Gastroesophageal sphincter (tissue), 4 donors: ENCODE results near the gene NUP50. TPM values are rescaled to one million over a fixed set of nuclear protein-coding genes. Genes with fewer than 3 reads are reported as not detected.
A peak's percentile ranks its signal among the peaks of the same experiment; 100 is the strongest.

Experiments used
- ATAC-seq: fragments of 150-250 bp; one replicate; pipeline ENCODE4 v1.9.1; 2016; ENCODE audit warnings: mild to moderate bottlenecking, moderate library complexity
- H3K27ac ChIP-seq, 4 donors: fragments of 200-600 bp; sonication (generic) in 3 of 4; 1 replicate in 3 of 4; 2 replicates in 1 of 4; pipeline ENCODE4 v1.5.1; 2016 to 2019
- H3K27me3 ChIP-seq: fragments of 200-600 bp; sonication (generic); one replicate; pipeline ENCODE4 v1.5.1; 2019
- H3K36me3 ChIP-seq, 2 donors: fragments of 200-600 bp; sonication (generic); one replicate each; pipeline ENCODE4 v1.5.1; 2019; ENCODE audit warnings: control low read depth in 1 of 2
- H3K4me1 ChIP-seq, 3 donors: fragments of 200-600 bp; sonication (generic); 1 replicate in 2 of 3; 2 replicates in 1 of 3; pipeline ENCODE4 v1.5.1; 2016 to 2019; ENCODE audit warnings: control low read depth in 2 of 3
- H3K4me3 ChIP-seq, 2 donors: fragments of 200-600 bp; sonication (generic); one replicate each; pipeline ENCODE4 v1.5.1; 2019; ENCODE audit warnings: mild to moderate bottlenecking in 1 of 2, moderate library complexity in 1 of 2
- H3K9me3 ChIP-seq, 3 donors: fragments of 200-600 bp; sonication (generic); one replicate each; pipeline ENCODE4 v1.5.1; 2017 to 2019; ENCODE audit warnings: control low read depth in 2 of 3
- EP300 ChIP-seq: sonication (generic); formaldehyde crosslinking; IDR thresholded peaks from one replicate; pipeline ENCODE4 v1.6.1; 2017; ENCODE audit warnings: antibody characterized with exemption, mild to moderate bottlenecking
- POLR2A ChIP-seq, 2 donors: fragments of 450-650 bp; IDR thresholded peaks; one replicate each; pipeline ENCODE4 v1.6.1; 2017; ENCODE audit warnings: antibody characterized with exemption in 2 of 2, mild to moderate bottlenecking in 2 of 2, moderate library complexity in 1 of 2
- POLR2AphosphoS5 ChIP-seq: sonication (generic); formaldehyde crosslinking; IDR thresholded peaks from one replicate; pipeline ENCODE4 v1.6.1; 2017; ENCODE audit warnings: antibody characterized with exemption
- WGBS, 2 donors: methylation state at CpG; one replicate each; pipeline ENCODE4 v1.1.5; 2018; ENCODE audit warnings: low coverage in 1 of 2; 5-methylcytosine and 5-hydroxymethylcytosine counted together
- total RNA-seq, 4 donors: library from RNA; depleted of rRNA; stranded (reverse); fragments of >200 nt; gene quantifications; one replicate each; pipeline ENCODE4 v1.1.0, GENCODE V29; 2016
- TF ChIP-seq, protein P1 (sequence below), 4 experiments: fragments of 200-600 bp in 2 of 4; fragments of 450-650 bp in 2 of 4; sonication (generic) in 1 of 4; IDR thresholded peaks; one replicate each; pipeline ENCODE4 v1.5.1; 2017 to 2019; ENCODE audit warnings: antibody characterized with exemption in 4 of 4, mild to moderate bottlenecking in 2 of 4, moderate library complexity in 2 of 4

Gene NUP50
- total RNA-seq, 4 donors from 2014 or later, result 15.9 to 32.9 (median 28.8) TPM

DNA sequence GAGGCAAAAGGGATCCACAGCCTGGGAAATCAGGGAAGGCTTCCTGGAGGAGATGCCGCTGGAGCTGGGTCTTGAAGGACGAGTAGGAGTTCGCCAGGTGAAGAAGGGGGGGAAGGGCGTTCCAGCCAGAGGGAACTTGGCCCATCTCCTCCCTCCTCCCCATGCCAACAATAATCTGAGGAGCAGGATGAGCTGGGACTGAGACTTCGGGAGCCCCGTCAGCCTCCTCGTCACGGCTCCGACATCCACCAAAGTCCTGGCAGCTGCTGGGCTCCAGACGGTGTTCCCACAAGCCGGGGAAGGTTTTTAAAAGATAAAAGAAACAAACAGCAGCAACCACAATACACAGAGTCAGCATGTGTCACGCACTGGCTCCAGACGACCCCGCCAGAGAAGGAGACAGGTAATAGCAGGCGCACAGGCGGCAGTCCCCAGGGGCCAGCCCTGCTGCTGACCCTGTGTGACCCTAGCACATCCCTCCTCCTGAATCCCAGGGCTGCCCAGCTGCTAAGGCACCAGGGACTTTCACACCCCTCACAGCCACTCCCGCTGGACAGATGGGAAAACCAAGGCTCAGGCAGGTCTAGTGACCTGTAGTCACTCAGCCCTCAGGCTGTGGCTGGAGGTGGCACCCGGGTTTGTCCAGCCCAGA lies 37.3 kb downstream of the NUP50 start:
- TF ChIP-seq POLR2AphosphoS5 (no peak), POLR2A (IDR thresholded peaks at IDR 0.05) (no peak), EP300 (no peak)
- TF ChIP-seq, protein P1, sequence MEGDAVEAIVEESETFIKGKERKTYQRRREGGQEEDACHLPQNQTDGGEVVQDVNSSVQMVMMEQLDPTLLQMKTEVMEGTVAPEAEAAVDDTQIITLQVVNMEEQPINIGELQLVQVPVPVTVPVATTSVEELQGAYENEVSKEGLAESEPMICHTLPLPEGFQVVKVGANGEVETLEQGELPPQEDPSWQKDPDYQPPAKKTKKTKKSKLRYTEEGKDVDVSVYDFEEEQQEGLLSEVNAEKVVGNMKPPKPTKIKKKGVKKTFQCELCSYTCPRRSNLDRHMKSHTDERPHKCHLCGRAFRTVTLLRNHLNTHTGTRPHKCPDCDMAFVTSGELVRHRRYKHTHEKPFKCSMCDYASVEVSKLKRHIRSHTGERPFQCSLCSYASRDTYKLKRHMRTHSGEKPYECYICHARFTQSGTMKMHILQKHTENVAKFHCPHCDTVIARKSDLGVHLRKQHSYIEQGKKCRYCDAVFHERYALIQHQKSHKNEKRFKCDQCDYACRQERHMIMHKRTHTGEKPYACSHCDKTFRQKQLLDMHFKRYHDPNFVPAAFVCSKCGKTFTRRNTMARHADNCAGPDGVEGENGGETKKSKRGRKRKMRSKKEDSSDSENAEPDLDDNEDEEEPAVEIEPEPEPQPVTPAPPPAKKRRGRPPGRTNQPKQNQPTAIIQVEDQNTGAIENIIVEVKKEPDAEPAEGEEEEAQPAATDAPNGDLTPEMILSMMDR (IDR thresholded peaks at IDR 0.05), result no peak
- Histone ChIP-seq H3K4me1 (peaks cover 0 to 20% (median 7%) of the 10 kb centered on the region in 3 donors), H3K9me3 (no peaks in the 10 kb centered on the region), H3K36me3 (peaks cover 0 to 93% of the 10 kb centered on the region in 2 donors), H3K4me3 (no peak overlapping the region), H3K27ac (peak overlapping the region in 3 of 4 donors; percentile 48 to 56 (median 54)), H3K27me3 (no peaks in the 10 kb centered on the region)
- ATAC-seq, result no peak
- WGBS, 2 donors, result 62 to 91% methylated on average over 4 to 10 of the region's 18 CpGs

DNA sequence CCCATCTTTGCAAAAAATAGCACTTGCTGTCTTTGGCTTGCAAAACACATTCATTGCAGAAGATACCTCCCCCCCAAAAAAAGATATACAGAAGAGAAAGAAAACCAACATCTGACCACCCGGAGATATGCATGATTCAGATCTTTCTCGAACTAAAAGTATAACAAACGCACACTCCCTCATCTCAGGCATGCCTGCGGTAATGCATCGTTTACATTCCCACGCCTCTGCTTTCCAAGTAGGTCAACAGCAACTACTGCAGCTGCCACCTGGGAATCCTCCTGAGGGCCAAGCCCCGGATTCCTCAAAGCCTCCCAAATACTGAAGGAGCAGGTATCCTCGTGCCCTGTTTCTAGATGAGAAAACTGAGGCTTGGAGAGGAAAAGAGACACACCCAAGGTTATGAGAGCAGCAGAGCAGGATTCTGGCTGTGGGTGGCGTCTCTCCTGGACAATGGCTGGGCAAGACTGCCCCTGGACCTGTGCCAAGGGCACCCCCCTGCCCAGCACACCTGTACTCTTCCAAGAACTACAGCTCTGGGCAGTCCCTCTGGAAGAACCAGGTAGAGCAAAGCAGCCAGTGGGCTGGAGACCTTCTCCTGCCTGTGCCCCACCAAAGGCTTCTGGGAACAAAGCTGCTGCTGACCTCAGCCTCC lies 38.1 kb downstream of the NUP50 start:
- peaks cover 0 to 85% of the 10 kb centered on the region in 2 donors for H3K36me3 ChIP-seq
- no peak for ATAC-seq
- H3K27ac ChIP-seq, result peak overlapping the region in 3 of 4 donors; percentile 48 to 70 (median 54)
- no peaks in the 10 kb centered on the region for H3K27me3 ChIP-seq
- no peak overlapping the region for H3K4me3 ChIP-seq
- H3K4me1 ChIP-seq, result peaks cover 0 to 20% (median 7%) of the 10 kb centered on the region in 3 donors
- H3K9me3 ChIP-seq, result no peaks in the 10 kb centered on the region
- TF ChIP-seq, protein P1 (IDR thresholded peaks at IDR 0.05), result no peak
- TF ChIP-seq EP300, result no peak
- TF ChIP-seq POLR2A (IDR thresholded peaks at IDR 0.05), result no peak
- TF ChIP-seq POLR2AphosphoS5, result no peak
- 22 to 58% methylated on average over 4 to 5 of the region's 9 CpGs for WGBS, 2 donors

DNA sequence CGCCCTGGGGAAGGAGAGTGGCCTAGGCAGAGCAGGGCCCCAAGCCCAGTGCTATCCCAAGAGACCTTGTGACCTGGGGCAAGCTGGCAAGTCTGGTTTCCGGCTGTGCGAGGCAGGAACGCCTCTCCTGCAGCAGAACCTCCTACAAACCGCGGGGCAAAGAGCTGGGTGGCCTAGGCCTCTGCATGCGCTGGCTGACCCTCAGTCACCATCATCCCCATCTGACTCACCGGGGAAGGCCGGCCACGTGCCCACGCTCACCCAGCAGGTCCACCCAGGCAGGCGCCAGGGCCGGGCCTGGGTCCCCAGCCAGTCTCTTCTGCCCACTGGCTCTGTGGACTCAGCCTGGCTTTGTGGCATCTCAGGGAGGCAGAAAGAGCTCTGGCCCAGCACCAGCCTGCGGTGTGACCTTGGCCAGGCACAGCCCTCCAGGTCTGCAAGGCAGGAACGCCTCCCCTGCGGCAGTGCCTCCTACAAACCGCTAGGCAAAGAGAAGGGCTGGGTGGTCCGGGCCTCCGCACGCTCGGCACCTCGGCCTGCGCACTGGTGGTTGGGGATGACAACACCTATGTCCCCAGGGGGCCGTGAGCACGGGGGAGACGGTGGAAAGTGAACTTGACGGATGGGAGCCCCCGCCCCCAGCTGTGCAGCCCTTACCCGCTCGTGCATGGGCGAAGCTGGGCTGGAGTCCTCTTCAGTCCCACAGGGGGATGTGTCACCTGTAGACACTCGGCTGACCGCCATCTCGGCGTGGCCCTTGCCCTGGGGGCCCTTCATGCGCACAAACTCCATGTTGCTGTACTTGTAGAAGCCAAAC lies 38.8 kb downstream of the NUP50 start:
- no peaks in the 10 kb centered on the region for H3K9me3 ChIP-seq
- TF ChIP-seq POLR2AphosphoS5 (no peak), POLR2A (IDR thresholded peaks at IDR 0.05) (no peak), EP300 (no peak)
- TF ChIP-seq, protein P1 (IDR thresholded peaks at IDR 0.05), result no peak
- peak overlapping the region in 3 of 4 donors; percentile 31 to 70 (median 48) for H3K27ac ChIP-seq
- no peak for ATAC-seq
- H3K27me3 ChIP-seq, result no peaks in the 10 kb centered on the region
- peaks cover 0 to 79% of the 10 kb centered on the region in 2 donors for H3K36me3 ChIP-seq
- H3K4me3 ChIP-seq, result no peak overlapping the region
- peaks cover 0 to 20% (median 7%) of the 10 kb centered on the region in 3 donors for H3K4me1 ChIP-seq
- WGBS, 2 donors, result 100% methylated on average over 1 of the region's 36 CpGs; no CpG with 5 or more reads in 1 of the 2 donors

DNA sequence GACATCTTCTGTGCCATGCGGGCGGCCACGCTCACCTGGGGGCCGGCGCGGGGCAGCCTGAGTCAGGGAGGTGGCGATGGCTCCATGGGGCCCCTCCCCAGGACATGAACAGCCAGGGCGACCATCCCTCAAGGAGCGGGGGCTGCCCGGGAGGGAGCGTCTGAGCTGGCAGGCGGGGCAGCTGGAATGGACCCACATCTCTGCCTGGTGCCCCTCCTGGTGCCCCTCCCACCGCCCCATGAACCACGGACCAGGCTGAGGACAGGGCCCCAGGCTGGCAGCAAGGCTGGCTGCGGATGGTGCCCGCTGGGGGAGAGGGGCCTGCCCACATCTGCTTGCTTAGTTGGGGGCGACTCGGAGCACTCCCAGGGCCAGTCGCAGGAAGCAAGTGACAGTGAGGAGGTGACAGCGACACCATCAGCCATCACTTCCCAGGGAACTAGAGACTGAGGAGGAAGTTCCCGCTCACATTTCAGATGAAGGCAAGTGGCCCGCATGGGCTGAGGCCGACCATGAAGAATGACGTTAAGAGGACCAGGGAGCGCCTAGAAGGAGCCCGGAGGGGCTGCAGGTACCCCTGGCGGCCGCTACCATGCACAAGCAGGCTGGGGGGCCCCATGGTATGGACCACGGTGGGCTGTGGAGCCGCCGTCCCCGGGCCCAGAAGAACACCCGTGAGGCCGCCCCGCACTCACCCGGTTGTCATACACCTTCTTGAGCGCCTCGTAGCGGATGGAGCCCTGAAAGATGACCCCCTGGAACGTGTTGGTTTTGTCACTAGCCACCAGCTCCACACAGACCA lies 39.6 kb downstream of the NUP50 start:
- TF ChIP-seq EP300, result no peak
- TF ChIP-seq, protein P1 (IDR thresholded peaks at IDR 0.05), result no peak
- no peak for TF ChIP-seq POLR2AphosphoS5
- TF ChIP-seq POLR2A (IDR thresholded peaks at IDR 0.05), result no peak
- peaks cover 0 to 20% (median 7%) of the 10 kb centered on the region in 3 donors for H3K4me1 ChIP-seq
- no peaks in the 10 kb centered on the region for H3K9me3 ChIP-seq
- no peak overlapping the region for H3K27ac ChIP-seq
- peaks cover 0 to 78% of the 10 kb centered on the region in 2 donors for H3K36me3 ChIP-seq
- no peak overlapping the region for H3K4me3 ChIP-seq
- ATAC-seq, result no peak
- 100% methylated on average over 1 of the region's 40 CpGs; no CpG with 5 or more reads in 1 of the 2 donors for WGBS, 2 donors
- no peaks in the 10 kb centered on the region for H3K27me3 ChIP-seq
